HL-60 (cell line): Measurements from ENCODE around the gene VWA8.

Source experiments
- GABPA ChIP-seq: IDR thresholded peaks from 2 replicates; pipeline ENCODE4 v1.6.1; 2012; ENCODE audit warnings: low read depth
- POLR2AphosphoS5 ChIP-seq: IDR thresholded peaks from 2 replicates; pipeline ENCODE4 v1.6.1; 2012; ENCODE audit warnings: low read depth
- TF ChIP-seq, protein P1 (sequence below): IDR thresholded peaks from one replicate; pipeline ENCODE4 v1.5.1; 2011; ENCODE audit warnings: low read length, control low read depth, inconsistent platforms; ENCODE audit not compliant: insufficient read depth
- TF ChIP-seq, protein P2 (sequence below): IDR thresholded peaks from 2 replicates; pipeline ENCODE4 v1.6.1; 2012; ENCODE audit warnings: low read depth; ENCODE audit not compliant: insufficient replicate concordance

DNA sequence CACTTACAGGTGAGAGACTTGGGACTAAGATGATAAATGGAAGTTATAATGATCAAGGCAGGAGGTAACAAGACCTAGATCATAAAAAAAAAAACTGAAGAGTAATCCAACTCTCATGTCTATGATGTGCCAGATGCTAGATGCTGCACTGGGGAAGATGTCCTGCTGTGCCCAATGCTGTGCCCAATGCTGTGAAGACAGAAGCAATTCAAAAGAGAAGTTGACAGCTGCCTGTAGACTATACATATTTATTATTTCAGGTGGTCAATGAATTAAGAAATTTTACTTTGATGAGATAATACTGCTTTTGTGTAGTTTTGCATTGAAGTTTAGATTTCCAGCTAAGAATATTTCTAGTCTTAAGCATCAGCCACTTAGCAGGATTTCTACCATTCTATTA lies 21.5 kb downstream of the VWA8 start:
- TF ChIP-seq, protein P1, sequence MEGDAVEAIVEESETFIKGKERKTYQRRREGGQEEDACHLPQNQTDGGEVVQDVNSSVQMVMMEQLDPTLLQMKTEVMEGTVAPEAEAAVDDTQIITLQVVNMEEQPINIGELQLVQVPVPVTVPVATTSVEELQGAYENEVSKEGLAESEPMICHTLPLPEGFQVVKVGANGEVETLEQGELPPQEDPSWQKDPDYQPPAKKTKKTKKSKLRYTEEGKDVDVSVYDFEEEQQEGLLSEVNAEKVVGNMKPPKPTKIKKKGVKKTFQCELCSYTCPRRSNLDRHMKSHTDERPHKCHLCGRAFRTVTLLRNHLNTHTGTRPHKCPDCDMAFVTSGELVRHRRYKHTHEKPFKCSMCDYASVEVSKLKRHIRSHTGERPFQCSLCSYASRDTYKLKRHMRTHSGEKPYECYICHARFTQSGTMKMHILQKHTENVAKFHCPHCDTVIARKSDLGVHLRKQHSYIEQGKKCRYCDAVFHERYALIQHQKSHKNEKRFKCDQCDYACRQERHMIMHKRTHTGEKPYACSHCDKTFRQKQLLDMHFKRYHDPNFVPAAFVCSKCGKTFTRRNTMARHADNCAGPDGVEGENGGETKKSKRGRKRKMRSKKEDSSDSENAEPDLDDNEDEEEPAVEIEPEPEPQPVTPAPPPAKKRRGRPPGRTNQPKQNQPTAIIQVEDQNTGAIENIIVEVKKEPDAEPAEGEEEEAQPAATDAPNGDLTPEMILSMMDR: no peak
- TF ChIP-seq POLR2AphosphoS5 (no peak), GABPA (no peak)
- TF ChIP-seq, protein P2, sequence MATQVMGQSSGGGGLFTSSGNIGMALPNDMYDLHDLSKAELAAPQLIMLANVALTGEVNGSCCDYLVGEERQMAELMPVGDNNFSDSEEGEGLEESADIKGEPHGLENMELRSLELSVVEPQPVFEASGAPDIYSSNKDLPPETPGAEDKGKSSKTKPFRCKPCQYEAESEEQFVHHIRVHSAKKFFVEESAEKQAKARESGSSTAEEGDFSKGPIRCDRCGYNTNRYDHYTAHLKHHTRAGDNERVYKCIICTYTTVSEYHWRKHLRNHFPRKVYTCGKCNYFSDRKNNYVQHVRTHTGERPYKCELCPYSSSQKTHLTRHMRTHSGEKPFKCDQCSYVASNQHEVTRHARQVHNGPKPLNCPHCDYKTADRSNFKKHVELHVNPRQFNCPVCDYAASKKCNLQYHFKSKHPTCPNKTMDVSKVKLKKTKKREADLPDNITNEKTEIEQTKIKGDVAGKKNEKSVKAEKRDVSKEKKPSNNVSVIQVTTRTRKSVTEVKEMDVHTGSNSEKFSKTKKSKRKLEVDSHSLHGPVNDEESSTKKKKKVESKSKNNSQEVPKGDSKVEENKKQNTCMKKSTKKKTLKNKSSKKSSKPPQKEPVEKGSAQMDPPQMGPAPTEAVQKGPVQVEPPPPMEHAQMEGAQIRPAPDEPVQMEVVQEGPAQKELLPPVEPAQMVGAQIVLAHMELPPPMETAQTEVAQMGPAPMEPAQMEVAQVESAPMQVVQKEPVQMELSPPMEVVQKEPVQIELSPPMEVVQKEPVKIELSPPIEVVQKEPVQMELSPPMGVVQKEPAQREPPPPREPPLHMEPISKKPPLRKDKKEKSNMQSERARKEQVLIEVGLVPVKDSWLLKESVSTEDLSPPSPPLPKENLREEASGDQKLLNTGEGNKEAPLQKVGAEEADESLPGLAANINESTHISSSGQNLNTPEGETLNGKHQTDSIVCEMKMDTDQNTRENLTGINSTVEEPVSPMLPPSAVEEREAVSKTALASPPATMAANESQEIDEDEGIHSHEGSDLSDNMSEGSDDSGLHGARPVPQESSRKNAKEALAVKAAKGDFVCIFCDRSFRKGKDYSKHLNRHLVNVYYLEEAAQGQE: no peak
